Left lung (tissue), 10 donors: ENCODE measurements around the gene MAGI1. TPM values are rescaled to one million over a fixed set of nuclear protein-coding genes. Genes with fewer than 3 reads are reported as not detected.
A peak's percentile ranks its signal among the peaks of the same experiment; 100 is the strongest.

Source experiments
- ATAC-seq: fragments of 200-7000 bp; cut with Tn5 transposase; one replicate; pipeline ENCODE4 v1.9.1; 2020; ENCODE audit warnings: moderate library complexity
- DNase-seq, 4 donors: peaks; one replicate each; pipeline ENCODE4 v3.0.0-alpha.2; 2013 to 2020
- H3K27ac ChIP-seq, 2 donors: fragments of 200-600 bp; sonication (generic) in 1 of 2; one replicate each; pipeline versions ENCODE4 v1.5.0 to v1.8.0; 2020 to 2021
- H3K27me3 ChIP-seq, 2 donors: fragments of 200-600 bp; sonication (generic) in 1 of 2; one replicate each; pipeline versions ENCODE4 v1.5.0 to v1.8.0; 2020 to 2021
- H3K36me3 ChIP-seq, 2 donors: fragments of 200-600 bp; sonication (generic) in 1 of 2; one replicate each; pipeline versions ENCODE4 v1.5.0 to v1.8.0; 2020 to 2021
- H3K4me1 ChIP-seq, 2 donors: fragments of 200-600 bp; one replicate each; pipeline ENCODE4 v1.8.0; 2021
- H3K4me3 ChIP-seq, 2 donors: fragments of 200-600 bp; sonication (generic) in 1 of 2; one replicate each; pipeline versions ENCODE4 v1.5.0 to v1.8.0; 2020 to 2021; ENCODE audit warnings: mild to moderate bottlenecking in 1 of 2
- H3K9me3 ChIP-seq, 2 donors: fragments of 200-600 bp; sonication (generic) in 1 of 2; one replicate each; pipeline versions ENCODE4 v1.5.0 to v1.8.0; 2020 to 2021
- CTCF ChIP-seq, 2 donors: fragments of 200-600 bp; sonication (generic) in 1 of 2; IDR thresholded peaks; one replicate each; pipeline versions ENCODE4 v1.5.0 to v1.8.0; 2021; ENCODE audit warnings: antibody characterized with exemption in 2 of 2
- intact Hi-C, 2 donors: fragments of 100-400 bp; cut with DNase I; formaldehyde crosslinking; loops; one replicate each; pipeline versions ENCODE4 v1.11.2 to v1.14.2; 2022
- polyA plus RNA-seq, 6 donors: library from polyadenylated mRNA; unstranded; fragments of 120-200 nt; gene quantifications; one replicate each; pipeline ENCODE4 v1.2.1, GENCODE V29; 2013; ENCODE audit not compliant: insufficient read length in 6 of 6
- total RNA-seq, 2 donors: library from RNA; stranded (reverse); fragmentation: NEBNext Ultra II Directional; extraction: Animal tissue kit (Norgen Biotek cat#: 25700); gene quantifications; one replicate each; pipeline ENCODE4 v1.2.1, GENCODE V29; 2021
- donor health status: DM: no; HTN: yes; CAD: no.
- donor health status: DM: no; HTN: no; CAD: no.

The MAGI1 gene
- total and polyA plus RNA-seq, 8 donors: 25.4 to 32.0 (median 28.7) TPM

DNA sequence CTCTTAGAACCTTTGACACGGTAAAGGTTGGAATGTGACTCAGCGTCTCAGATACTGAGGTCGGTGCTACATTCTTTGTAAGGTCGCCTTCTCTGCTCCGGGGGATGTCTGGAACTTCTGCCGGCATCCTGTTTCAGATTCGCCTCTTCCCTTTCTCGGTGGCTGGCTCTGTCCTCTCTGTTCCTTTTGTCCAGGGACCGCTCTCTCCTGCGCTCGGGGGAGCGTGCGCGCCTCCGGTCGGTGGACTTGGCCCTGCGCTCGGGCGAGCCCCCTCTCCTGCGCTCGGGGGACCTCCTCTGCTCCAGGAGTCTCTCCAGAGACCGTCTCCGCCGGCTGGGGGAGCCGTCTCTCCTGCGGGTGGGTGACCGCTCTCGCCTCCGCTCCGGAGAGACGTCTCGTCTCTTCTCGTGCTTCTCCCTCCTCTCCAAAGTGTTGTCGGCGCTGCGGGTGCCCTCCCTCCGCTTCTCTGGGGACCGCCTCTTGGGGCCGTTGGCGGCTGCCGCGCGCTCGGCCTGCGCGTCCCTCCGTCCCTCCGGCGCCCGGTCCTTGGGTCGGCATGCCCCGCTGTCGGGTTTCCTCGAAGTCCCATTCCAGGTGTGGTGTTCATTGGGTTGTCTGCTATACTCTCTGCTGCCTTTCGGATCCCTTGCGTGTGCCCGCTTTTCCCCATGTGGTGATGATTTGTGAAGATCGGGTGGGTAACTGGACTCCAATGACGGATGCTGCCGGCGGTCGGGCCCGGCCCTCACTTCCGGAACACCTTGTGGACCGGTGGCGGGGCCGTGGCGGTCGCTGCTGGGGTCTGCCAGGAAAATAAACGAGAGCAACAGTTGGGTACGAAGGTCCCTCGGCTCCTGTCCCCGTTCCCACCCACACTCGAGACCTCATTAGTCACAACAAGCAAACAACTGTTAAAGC is 682.1 kb downstream of the MAGI1 start:
- intact Hi-C loops: no loop called here
- Histone ChIP-seq H3K27ac (no peak overlapping the region), H3K4me3 (peak overlapping the region in 1 of 2 donors; percentile 1), H3K9me3 (no peaks in the 10 kb centered on the region), H3K4me1 (no peaks in the 10 kb centered on the region), H3K27me3 (peaks cover 0 to 21% of the 10 kb centered on the region in 2 donors), H3K36me3 (peaks cover 0 to 18% of the 10 kb centered on the region in 2 donors)
- ATAC-seq: no peak
- peak in 3 of 4 donors; percentile 54 to 73 (median 72) for DNase-seq
- TF ChIP-seq CTCF (IDR thresholded peaks at IDR 0.05): no peak

GRCh38 chr3:65354880-65355279 is 683.8 kb downstream of the MAGI1 start:
- H3K4me3 ChIP-seq: no peak overlapping the region
- no peak for DNase-seq
- ATAC-seq: no peak
- H3K27ac ChIP-seq: no peak overlapping the region
- intact Hi-C loops: no loop called here
- no peak for TF ChIP-seq CTCF (IDR thresholded peaks at IDR 0.05)
- no peaks in the 10 kb centered on the region for H3K9me3 ChIP-seq
- H3K4me1 ChIP-seq: no peaks in the 10 kb centered on the region
- peaks cover 0 to 12% of the 10 kb centered on the region in 2 donors for H3K36me3 ChIP-seq
- H3K27me3 ChIP-seq: peaks cover 0 to 21% of the 10 kb centered on the region in 2 donors

DNA sequence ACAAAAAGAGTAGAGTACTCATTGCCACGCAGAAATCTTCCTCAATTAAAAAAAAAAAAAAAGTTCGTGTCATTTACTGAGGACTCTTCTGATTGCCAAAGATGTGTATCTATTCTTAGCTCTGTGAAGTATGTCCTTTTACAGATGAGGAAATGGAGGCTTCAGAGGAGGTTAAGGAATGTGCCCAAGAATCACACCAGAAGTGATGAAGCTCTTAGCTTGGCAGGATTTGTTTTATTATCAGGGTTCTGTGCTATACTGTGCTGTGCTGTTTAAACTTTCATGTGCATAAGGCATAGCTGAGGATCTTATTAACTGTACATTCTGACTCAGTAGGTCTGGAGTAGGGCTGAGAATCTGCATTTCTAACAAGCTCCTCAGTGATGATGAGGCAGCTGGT is 685.8 kb downstream of the MAGI1 start:
- intact Hi-C loops: no loop called here
- no peak overlapping the region for H3K27ac ChIP-seq
- peaks cover 0 to 21% of the 10 kb centered on the region in 2 donors for H3K27me3 ChIP-seq
- H3K9me3 ChIP-seq: no peaks in the 10 kb centered on the region
- peaks cover 0 to 12% of the 10 kb centered on the region in 2 donors for H3K36me3 ChIP-seq
- no peaks in the 10 kb centered on the region for H3K4me1 ChIP-seq
- no peak for DNase-seq
- no peak overlapping the region for H3K4me3 ChIP-seq
- ATAC-seq: no peak
- no peak for TF ChIP-seq CTCF (IDR thresholded peaks at IDR 0.05)

- Histone ChIP-seq H3K9me3 (no peaks in the 10 kb centered on the region), H3K4me1 (no peaks in the 10 kb centered on the region), H3K4me3 (no peak overlapping the region), H3K27me3 (peaks cover 0 to 11% of the 10 kb centered on the region in 2 donors), H3K36me3 (peaks cover 0 to 9% of the 10 kb centered on the region in 2 donors), H3K27ac (no peak overlapping the region)
- DNase-seq (no peak), ATAC-seq (no peak)
- intact Hi-C loops: no loop called here
- no peak for TF ChIP-seq CTCF (IDR thresholded peaks at IDR 0.05)
Measured at GRCh38 chr3:65351753-65352152, 687.0 kb downstream of the MAGI1 start.

GRCh38 chr3:65350801-65351476 is 687.8 kb downstream of the MAGI1 start:
- no peak for ATAC-seq

More at GRCh38 chr3:65350801-65351476, 687.8 kb downstream of the MAGI1 start:
- H3K4me3 ChIP-seq: no peak overlapping the region
- H3K36me3 ChIP-seq: peaks cover 0 to under 1% of the 10 kb centered on the region in 2 donors
- intact Hi-C loops: no loop called here
- H3K27ac ChIP-seq: no peak overlapping the region
- H3K9me3 ChIP-seq: no peaks in the 10 kb centered on the region
- H3K27me3 ChIP-seq: peaks cover 0 to 3% of the 10 kb centered on the region in 2 donors
- TF ChIP-seq CTCF (IDR thresholded peaks at IDR 0.05): no peak
- H3K4me1 ChIP-seq: no peaks in the 10 kb centered on the region
- no peak for DNase-seq
